Hindlimb muscle (tissue), 1 donor: Measurements from ENCODE around the gene POLR3F. TPM values are rescaled to one million over a fixed set of nuclear protein-coding genes. Genes with fewer than 3 reads are reported as not detected.
"Not testable (repeated sequence)": the region's sequence is repeated elsewhere in the genome, so short reads cannot be mapped to it uniquely, and the experiment has no call there.

ENCODE experiments used
- DNase-seq: peaks from one replicate; pipeline ENCODE4 v3.0.0-alpha.2; 2013
- polyA plus RNA-seq: library from polyadenylated mRNA; unstranded; fragments of 120-200 nt; gene quantifications from one replicate; pipeline ENCODE4 v1.2.1, GENCODE V29; 2013; ENCODE audit not compliant: insufficient read length

The POLR3F gene, protein sequence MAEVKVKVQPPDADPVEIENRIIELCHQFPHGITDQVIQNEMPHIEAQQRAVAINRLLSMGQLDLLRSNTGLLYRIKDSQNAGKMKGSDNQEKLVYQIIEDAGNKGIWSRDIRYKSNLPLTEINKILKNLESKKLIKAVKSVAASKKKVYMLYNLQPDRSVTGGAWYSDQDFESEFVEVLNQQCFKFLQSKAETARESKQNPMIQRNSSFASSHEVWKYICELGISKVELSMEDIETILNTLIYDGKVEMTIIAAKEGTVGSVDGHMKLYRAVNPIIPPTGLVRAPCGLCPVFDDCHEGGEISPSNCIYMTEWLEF
- polyA plus RNA-seq, result 11.1 TPM

DNA sequence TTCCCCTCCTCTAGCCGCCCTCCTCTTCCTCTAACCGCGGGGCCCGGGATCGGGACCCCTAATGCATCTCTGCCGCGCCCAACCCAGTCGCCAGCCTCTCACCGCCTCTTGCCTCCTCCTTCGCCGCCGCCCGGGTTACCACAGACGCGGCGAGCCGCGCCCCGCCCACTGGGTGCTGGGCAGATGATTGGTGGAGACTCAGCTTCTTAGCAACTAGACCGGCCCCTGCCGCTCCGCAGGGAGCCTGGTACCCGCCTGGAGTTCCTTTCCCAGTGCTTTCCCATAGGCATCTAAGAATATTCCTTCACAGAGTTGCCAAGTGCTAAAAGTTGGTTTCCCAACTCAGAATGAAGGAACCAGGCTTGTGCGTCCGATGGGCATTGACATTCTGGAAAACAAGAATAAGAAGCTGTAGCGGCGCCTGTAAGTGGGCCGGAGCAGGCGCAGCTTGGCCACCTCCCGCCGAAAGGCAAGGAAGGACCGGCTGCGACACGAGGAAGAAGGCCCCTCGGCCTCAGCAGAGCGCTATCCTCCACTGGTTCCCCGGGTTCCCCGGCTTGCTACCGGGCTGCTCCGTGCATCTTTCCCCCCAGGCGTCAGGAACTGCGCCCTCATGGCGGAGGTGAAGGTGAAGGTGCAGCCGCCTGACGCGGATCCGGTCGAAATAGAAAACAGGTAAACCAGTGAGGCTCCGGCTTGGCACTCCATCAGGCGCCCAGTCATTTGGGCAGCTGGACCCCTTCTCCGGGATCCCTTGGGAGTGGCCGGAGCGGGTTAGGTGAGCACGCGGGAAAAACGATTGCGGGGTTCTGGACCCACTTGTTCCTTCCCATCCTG, at the start of gene POLR3F, which contains the start of gene DZANK1:
POLR3F (plus strand) TSS at position 497 of the 837 bp plus-strand sequence; CDS start at position 614, 117 bp downstream.
DZANK1 (minus strand) TSS at position 137 of the 837 bp plus-strand sequence. CDS start 1,672 bp downstream, outside the sequence.
- peak; percentile 96 for DNase-seq

- no peak for DNase-seq
These were observed 45.6 kb upstream of the POLR3F start for GRCh38 chr20:18421608-18422007.

DNA sequence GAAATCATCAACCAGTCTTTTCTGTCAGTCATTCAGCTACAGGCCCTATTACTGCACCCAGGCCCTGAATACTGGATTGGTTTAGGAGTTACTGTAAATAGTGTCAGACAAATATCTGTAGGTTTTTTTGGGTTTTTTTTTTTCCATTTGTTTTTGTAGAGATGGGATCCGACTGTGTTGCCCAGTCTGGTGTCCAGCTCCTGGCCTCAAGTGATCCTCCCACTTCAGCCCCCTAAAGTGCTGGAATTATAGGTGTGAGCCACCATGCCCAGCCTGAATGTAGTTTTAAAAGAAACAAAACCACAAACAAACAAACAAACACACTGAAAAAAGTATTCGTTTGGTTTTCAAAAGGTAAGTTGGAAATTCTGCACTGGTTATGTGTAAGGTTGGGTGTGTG, 40.0 kb upstream of the POLR3F start:
- DNase-seq, result no peak

- DNase-seq, result no peak
These were observed 38.6 kb upstream of the POLR3F start for GRCh38 chr20:18428490-18429173.

GRCh38 chr20:18430172-18430826, 36.9 kb upstream of the POLR3F start:
- DNase-seq, result no peak

- DNase-seq, result no peak
These were observed 36.0 kb upstream of the POLR3F start for GRCh38 chr20:18431206-18431605.

GRCh38 chr20:18436847-18437246, 30.3 kb upstream of the POLR3F start:
- DNase-seq, result no peak

DNA sequence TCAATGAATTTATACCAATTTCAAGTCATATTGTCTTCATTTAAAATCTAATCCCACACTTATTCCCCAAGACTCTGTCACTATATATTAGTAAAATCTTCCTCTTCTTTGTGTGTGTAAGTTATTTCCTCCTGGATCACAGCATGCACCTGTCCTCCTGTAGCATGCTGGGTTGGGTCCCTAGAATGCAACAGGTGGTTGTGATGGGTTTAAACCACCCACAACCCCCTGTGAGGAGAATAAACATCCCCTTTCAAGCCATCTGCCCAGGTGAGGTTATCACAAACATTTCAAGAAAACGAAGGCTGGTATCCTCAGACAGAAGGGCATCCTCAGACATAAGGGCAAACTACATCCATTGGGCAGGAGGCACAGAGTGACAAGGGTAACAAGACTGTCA, 26.8 kb upstream of the POLR3F start:
- DNase-seq, result no peak

DNA sequence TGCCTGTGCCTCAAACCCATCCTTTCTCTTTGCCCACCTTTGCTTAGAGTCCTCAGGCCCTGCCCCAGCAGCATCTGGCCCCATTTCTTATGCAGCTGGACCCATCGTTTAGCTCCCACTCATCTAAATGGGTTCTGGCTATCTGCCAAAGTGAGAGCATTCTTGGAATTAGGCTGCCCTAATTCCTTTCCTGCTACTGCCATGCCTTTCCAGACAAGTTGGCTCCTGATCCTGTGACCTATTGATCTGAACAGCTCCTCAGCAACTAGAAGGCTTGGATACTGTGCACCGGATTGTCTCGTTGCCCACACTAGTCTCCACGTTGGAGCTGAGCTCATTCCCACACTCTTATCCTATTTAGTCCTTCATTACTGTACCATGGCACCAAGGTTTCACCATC, 23.3 kb upstream of the POLR3F start:
- DNase-seq, result no peak

- no peak for DNase-seq
These were observed 10.6 kb upstream of the POLR3F start for GRCh38 chr20:18456600-18456999.

DNA sequence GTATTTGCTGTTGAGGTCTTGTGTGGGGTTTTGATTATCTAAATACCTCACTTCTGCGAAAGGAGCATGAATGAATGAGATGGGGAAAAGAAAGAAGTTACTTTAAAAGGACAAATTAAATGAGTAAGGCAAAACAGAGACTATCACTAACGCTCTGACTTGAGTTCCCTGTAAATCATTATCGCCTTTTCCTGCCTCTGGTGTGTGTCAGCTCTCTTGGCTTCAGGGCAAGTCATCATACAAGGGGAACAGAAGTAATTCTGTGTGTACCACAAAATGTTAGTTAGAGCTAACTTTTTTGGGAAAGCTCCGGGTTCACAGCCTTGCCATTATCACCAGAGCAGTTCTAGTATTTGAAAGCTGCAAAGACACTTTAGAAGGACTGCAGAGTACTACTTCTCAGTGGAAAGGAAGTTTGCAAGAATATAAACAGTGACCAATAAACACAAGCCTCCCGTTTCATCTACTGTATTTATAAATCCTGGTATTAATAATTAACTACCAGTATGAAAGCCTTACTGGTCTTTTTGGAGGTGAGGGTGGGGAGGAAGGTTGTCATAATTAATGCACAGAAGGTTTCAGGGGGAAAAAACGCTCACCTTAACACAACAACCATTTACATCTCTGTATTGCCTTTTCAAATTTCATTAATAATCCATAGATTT, 1.5 kb upstream of the POLR3F start:
- no peak for DNase-seq

DNA sequence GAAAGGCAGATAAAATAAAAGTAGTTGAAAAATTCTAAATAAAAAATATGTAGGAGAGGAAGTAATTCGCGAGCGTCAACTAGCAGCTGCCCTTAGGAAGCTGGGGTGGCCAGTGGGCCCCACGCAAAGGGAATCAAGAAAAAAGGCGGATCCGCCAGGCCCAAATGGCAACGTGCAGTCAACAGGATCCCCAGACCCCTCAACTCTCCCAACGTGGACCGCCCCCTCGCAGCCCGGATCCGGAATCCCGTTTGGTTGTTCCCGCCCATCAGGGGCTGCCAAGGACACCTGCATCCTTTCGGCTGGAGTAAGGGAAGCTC, 656 bp upstream of the POLR3F start:
- no peak for DNase-seq

DNA sequence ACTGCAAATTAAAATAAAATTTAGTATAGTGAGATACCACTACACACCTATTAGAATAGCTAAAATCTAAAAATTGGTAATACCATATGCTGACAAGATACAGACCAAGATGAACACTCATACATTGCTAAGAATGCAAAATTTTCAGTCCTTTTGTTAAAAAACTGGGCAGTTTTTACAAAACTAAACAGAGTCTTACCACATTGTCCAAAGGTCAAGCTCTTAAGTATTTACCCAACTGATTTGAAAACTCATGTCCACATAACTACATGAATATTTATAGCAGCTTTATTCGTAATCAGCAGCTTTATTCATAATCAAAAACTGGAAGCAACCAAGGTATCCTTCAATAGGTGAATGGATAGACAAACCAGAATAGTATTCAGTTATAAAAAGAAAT, 10.0 kb downstream of the POLR3F start:
- no peak for DNase-seq

DNA sequence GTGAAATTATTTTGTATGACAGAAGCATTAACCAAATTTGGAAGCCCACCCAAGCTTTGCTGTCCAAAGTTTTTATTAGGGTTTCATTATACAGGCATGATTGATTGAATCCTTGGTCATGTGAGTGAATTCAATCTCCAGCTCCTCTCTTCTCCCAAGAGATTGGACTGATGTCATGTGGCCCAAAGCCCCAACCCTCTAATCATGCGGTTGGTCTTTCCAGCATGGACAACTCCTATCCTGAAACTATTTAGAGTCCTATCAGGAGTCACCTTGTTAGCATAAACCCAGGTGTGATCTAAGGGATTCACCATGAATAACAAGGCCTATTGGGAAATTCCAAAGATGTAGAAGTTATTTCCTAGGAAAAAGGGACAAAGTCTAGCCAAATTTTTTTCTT, 10.6 kb downstream of the POLR3F start:
- DNase-seq, result no peak

- DNase-seq, result no peak
These were observed 14.4 kb downstream of the POLR3F start for GRCh38 chr20:18481596-18481995.

DNA sequence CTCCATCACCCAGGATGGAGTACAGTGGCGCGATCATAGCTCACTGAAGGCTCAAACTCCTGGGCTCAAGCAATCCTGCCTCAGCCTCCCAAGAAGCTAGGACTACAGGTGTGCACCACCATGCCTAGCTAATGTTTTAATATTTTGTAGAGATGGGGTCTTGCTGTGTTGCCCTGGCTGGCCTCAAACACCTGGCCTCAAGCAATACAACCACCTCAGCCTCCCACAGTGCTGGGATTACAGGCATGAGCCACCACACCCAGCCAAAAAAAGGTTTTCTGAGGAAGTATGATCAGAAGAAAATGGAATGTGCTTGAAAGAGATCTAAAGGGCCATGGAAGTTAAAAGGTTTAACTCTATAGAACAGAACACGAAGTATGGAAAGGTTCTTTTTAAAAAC, 21.1 kb downstream of the POLR3F start:
- no peak for DNase-seq

DNA sequence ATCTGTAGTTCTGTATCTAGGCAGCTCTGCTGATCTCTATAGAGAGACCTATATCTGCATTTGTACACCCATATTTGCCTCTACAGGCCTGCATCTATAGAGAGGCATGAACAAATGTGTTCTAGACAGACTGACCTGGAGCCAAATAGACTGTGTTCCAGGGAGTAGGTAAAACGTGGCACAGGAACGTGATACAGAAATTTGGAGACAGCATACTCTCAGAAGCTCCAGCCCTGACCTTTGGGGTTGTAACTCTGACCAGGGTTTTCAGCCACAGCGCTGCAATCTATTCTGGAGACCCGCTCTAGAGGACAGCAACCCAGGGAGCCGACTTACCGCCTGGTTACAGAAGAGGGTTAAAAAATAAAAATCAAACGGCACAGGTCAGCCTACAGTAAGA, 28.9 kb downstream of the POLR3F start:
- no peak for DNase-seq

- peak; percentile 86 for DNase-seq
These were observed 29.8 kb downstream of the POLR3F start, which contains the start of gene RBBP9 for GRCh38 chr20:18496740-18497592. TSS of gene RBBP9 (minus strand) at chr20:18497225. CDS start at chr20:18497167, 58 bp downstream.

- no peak for DNase-seq
These were observed 30.4 kb downstream of the POLR3F start for GRCh38 chr20:18497603-18498002.

- not testable (repeated sequence) for DNase-seq
These were observed 34.5 kb downstream of the POLR3F start for GRCh38 chr20:18501672-18502071.

GRCh38 chr20:18504479-18505060, 37.4 kb downstream of the POLR3F start:
- DNase-seq, result no peak
